Measurements from ENCODE around the gene NARF. TPM values are rescaled to one million over a fixed set of nuclear protein-coding genes. Genes with fewer than 3 reads are reported as not detected.
A peak's percentile ranks its signal among the peaks of the same experiment; 100 is the strongest.

NARF gene
- total RNA-seq, 3 donors from 2014 or later: 40.9 to 55.9 (median 45.9) TPM

DNA sequence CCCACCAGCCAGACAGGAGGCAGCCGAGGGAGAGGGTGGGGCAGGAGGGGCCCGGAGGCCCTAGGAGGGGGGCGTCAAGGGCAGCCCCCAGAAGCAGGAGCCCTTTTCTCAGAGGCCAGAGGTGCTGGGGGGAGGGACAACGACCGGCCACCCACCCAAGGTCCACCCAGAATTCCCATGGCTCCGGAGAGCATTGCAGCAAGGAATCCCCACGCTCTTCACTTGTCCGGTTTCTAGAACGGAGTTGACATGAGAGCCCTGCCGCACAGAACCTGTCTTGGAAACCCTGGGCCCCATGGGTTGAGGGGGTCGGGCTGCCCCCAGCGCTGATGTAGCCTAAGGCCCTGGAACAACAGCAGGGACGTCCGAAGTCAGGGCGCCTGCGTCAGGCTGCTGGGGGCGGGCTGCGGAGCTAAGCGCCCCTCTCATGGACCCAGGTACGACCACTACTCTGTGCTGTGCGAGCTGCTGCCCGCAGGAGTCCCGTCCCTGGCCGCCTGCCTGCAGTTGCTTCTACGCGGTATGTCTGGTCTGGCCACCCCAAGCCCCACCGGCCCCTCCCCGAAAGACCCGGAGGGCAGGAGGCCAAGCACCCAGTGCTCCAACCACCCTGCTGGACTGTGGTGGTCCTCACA lies 19.2 kb upstream of the NARF start:
- Mint-ChIP-seq H3K4me1 (ENCODE audit: low read depth) (peaks cover 6% of the 10 kb centered on the region), H3K27me3 (ENCODE audit: low read depth) (no peaks in the 10 kb centered on the region), H3K4me3 (no peak overlapping the region), H3K9me3 (no peaks in the 10 kb centered on the region), H3K36me3 (ENCODE audit: insufficient read depth) (peaks cover 4% of the 10 kb centered on the region)
- DNase-seq: no peak
- ATAC-seq: no peak

DNA sequence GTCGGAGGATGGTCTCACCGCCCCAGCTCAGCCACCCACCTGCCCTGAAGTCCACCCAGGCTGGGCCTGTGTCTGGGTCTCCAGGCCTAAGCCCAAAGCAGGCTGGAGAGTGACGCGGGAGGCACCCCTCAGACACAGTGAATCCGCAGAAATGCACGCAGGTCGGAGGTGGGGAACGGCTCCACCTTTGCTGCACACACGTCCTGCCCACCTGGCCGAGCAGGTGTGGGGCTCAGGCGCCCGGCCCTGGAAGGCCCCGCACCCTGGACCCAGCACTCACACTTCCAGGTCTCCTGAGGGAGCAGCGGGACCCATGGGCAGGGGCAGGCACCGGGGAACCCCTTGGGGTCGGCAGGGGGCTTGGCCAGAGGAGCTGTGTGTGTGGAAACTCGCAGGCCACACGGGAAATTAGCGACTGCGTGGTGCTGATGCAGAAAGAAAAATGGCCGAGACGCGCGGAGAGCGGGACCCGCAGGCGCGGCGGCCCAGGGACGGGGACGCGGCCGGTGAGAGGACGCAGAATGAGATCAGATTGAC lies 18.6 kb upstream of the NARF start:
- Mint-ChIP-seq H3K9me3 (no peaks in the 10 kb centered on the region), H3K36me3 (ENCODE audit: insufficient read depth) (peaks cover 4% of the 10 kb centered on the region), H3K4me3 (no peak overlapping the region), H3K4me1 (ENCODE audit: low read depth) (peaks cover 2% of the 10 kb centered on the region), H3K27me3 (ENCODE audit: low read depth) (no peaks in the 10 kb centered on the region)
- DNase-seq: no peak
- ATAC-seq: no peak

DNA sequence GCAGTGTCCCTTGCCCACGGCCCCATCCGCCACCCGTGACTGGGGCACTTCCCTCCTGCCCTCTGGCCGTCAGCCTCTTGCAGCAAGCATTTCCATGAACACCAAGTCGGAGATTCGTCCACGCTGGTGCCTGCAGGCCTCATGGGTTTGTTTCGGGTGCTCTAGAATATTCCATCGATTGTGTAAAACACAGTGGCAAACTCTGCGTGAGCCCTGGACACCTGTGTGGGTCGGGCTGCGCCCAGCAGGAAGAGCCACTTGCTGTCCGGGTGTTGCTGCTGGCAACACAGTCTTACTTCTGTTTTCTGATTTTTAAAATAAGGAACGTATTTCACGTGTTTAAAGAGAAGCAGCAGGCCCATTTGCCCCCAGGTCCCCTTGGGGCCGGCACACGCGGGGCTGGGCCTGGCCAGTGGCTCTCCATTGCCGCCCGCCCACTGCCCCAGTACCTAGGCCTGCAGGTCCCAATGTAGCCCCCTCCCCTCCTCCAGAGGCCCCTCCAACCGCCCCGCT lies 18.0 kb upstream of the NARF start:
- no peaks in the 10 kb centered on the region for H3K4me1 Mint-ChIP-seq (ENCODE audit: low read depth)
- no peak for ATAC-seq
- DNase-seq: no peak
- no peaks in the 10 kb centered on the region for H3K27me3 Mint-ChIP-seq (ENCODE audit: low read depth)
- peaks cover 4% of the 10 kb centered on the region for H3K36me3 Mint-ChIP-seq (ENCODE audit: insufficient read depth)
- no peak overlapping the region for H3K4me3 Mint-ChIP-seq
- H3K9me3 Mint-ChIP-seq: no peaks in the 10 kb centered on the region

DNA sequence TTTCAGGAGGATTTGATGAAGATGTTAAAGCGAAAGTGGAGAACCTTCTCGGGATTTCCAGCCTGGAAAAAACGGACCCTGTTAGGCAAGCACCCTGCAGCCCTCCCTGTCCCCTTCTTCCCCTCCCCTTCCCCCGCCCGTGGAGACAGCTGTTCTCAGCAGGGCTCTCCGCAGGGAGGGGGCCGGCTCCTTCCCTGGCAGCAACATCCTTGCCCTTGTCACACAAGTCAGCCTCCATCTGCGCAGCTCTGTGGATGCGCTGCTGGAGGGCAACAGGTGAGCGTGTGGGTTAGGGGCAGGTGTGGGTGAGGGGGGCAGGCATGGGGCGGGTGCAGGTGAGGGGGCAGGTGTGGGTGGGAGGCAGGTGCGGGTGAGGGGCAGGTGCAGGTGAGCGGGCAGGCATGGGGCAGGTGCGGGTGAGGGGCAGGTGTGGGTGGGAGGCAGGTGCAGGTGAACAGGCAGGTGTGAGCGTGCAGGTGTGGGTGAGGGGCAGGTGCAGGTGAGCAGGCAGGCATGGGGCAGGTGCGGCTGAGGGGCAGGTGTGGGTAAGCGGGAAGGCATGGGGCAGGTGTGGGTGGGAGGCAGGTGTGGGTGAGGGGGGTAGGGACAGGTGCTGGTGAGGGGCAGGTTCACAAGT lies 17.4 kb upstream of the NARF start:
- Mint-ChIP-seq H3K27me3 (ENCODE audit: low read depth) (no peaks in the 10 kb centered on the region), H3K9me3 (no peaks in the 10 kb centered on the region), H3K4me1 (ENCODE audit: low read depth) (peaks cover 3% of the 10 kb centered on the region), H3K4me3 (no peak overlapping the region), H3K36me3 (ENCODE audit: insufficient read depth) (peaks cover 4% of the 10 kb centered on the region)
- ATAC-seq (no peak), DNase-seq (no peak)

DNA sequence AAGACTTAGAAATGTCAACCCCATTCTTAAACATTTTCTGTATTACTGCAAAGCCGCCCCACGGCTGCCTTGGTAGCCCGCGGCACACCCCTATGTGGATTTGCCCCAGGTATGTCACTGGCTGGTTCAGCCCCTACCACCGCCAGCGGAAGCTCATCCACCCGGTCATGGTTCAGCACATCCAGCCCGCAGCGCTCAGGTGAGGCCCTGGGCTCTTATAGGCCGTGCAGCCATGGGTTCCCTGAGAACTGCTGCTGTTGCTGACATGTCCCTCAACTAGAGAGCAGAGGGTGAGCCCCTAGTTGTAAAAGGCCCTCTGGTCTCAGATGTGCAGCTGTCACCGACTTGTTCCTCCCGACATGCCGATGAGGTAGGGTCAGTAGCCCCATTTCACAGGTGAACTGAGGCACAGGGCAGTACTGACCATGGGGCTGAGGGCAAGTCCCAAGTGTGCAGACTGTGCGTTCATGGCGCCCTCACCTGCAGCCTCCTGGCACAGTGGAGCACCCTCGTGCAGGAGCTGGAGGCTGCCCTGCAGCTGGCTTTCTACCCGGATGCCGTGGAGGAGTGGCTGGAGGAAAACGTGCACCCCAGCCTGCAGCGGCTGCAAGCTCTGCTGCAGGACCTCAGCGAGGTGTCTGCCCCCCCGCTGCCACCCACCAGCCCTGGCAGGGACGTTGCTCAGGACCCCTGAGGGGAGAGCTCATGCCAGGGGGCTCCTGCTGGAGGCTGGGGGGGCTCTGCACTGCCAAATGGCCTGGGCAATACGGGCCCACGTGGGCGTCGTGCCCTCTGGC lies 16.7 kb upstream of the NARF start:
- Mint-ChIP-seq H3K9me3 (no peaks in the 10 kb centered on the region), H3K4me3 (no peak overlapping the region), H3K36me3 (ENCODE audit: insufficient read depth) (peaks cover 4% of the 10 kb centered on the region), H3K27me3 (ENCODE audit: low read depth) (no peaks in the 10 kb centered on the region), H3K4me1 (ENCODE audit: low read depth) (peaks cover 9% of the 10 kb centered on the region)
- DNase-seq (no peak), ATAC-seq (no peak)

DNA sequence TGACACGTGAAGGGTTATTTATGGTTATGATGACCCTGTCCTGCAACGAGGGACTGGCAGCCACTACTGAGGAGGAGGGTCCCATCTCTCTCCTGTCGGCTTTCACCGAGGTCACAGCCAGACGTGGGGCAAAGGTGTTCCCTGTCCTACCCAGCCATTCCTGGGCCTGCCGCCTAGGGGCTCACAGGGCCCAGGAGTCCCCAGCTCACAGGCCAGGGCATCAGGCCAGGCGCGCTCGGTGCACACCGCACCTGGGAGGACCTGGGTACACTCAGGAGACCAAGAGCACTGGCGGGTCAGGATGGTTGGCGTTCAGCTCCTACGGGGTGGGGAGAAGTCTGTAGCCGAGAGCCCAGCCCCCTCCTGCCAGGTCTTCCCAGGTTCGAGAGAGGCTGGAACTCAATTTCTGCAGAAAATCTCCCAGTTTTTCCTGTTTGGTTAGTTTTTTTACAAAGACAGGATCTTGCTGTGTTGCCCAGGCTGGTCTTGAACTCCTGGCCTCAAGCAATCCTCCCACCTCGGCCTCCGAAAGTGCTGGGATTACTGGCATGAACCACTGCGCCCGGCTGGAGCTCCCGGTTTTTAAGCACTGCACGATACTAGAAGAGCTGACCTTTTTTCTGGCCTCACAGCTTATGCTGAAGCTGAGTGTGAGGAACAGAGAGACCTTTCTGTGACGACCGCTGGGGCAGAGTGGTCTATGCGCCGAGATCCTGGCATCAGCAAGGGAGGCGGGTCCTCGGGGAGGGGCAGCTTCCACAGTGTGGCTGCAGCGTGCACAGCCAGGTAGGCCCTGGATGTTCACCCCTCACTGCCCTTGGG lies 15.7 kb upstream of the NARF start:
- Mint-ChIP-seq H3K36me3 (ENCODE audit: insufficient read depth) (peaks cover 4% of the 10 kb centered on the region), H3K4me3 (no peak overlapping the region), H3K9me3 (no peaks in the 10 kb centered on the region), H3K4me1 (ENCODE audit: low read depth) (peaks cover 14% of the 10 kb centered on the region), H3K27me3 (ENCODE audit: low read depth) (no peaks in the 10 kb centered on the region)
- ATAC-seq (no peak), DNase-seq (no peak)

DNA sequence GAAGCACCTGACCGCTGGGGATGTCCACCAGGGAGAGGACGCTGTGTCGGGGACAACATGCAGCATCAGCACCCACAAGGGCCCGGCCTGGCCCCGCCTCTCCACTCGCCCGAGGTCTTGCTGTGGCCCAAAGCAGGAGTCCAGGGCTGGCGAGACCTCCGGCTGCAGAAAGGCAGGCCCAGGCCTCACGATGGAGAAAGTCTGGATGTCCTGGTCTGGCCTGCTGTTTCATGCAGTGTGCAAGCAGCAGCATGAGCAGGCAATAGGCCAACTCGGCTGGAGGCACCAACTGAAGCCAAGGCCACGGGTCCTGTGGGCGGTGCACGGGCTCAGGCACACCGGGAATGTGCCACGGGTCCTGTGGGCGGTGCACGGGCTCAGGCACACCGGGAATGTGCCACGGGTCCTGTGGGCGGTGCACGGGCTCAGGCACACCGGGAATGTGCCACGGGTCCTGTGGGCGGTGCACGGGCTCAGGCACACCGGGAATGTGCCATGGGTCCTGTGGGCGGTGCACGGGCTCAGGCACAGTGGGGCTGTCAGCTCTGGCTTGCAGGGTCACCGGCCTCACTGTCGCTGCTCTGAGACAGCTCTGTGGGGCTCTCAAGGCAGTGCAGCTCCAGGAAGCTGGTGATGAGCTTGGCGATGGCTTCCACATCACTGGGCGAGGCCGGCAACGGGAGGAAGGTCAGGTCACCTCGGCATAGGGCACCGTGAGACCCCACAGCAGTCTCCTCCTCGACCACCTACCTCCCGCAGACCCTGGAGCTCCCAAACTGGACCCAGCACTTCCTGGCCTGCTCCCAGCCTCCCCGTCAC lies 14.9 kb upstream of the NARF start:
- DNase-seq (no peak), ATAC-seq (no peak)
- peaks cover 4% of the 10 kb centered on the region for H3K36me3 Mint-ChIP-seq (ENCODE audit: insufficient read depth)
- H3K9me3 Mint-ChIP-seq: no peaks in the 10 kb centered on the region
- no peak overlapping the region for H3K4me3 Mint-ChIP-seq
- peaks cover 16% of the 10 kb centered on the region for H3K4me1 Mint-ChIP-seq (ENCODE audit: low read depth)
- H3K27me3 Mint-ChIP-seq (ENCODE audit: low read depth): no peaks in the 10 kb centered on the region

DNA sequence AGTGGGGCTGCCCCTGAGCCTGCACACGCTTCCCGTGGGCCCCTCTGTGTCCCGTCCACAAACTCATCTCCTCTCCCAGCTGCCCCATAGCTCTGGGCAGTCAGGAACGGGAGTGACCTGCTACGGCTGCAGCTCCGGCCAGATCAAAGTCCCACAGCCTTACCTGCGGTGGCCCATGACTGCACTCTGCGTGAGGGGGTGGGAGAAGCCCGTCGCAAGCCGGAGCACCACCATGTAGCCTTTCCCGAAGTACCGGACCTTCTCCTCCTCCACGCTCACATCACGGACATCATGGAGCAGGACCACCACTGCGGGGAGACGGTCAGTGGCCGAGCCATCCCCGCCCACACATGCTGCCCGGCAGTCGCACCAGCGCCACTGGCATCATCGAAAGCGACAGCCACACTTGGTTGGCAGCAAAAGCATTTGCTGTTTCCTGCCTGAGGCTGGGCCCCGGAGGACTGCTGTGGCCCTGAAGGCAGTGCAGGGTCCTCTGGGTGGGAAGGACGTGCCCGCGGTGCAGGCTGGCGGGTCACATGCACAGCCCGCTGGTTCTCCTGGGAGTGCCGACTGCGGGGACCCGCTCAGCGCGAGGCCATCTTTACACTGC lies 14.2 kb upstream of the NARF start:
- no peak for ATAC-seq
- DNase-seq: no peak
- H3K9me3 Mint-ChIP-seq: no peaks in the 10 kb centered on the region
- H3K27me3 Mint-ChIP-seq (ENCODE audit: low read depth): no peaks in the 10 kb centered on the region
- H3K4me1 Mint-ChIP-seq (ENCODE audit: low read depth): peaks cover 19% of the 10 kb centered on the region
- peaks cover 4% of the 10 kb centered on the region for H3K36me3 Mint-ChIP-seq (ENCODE audit: insufficient read depth)
- no peak overlapping the region for H3K4me3 Mint-ChIP-seq

DNA sequence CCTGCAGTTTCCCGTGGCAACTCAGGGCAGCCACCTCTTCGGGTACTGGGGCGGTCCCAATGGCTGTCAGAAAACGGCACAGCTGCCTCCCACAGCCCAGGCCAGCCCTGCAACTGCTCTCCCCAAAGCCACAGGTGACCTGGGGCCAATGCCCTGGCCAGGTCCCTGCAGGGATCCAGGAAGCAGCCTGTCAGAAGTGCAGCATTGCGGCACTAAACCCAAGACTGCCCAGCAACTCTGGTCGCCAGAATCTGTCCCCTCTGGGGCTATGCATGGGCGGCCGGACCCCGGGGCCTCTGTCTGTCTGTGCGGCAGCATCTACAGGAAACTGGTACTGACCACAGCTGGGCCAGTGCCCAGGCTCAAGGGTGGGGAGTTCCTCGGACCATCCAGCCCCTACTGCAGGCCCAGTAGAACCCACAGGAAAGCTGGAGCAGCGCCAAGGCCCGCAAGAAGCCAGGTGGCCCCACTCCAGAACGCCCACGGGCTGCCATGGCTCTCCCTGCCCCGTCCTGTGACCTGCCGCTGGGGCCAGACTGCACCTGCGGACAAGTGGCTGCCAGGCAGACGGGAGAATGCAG lies 13.5 kb upstream of the NARF start:
- Mint-ChIP-seq H3K36me3 (ENCODE audit: insufficient read depth) (peaks cover 4% of the 10 kb centered on the region), H3K27me3 (ENCODE audit: low read depth) (no peaks in the 10 kb centered on the region)
- DNase-seq: no peak

DNA sequence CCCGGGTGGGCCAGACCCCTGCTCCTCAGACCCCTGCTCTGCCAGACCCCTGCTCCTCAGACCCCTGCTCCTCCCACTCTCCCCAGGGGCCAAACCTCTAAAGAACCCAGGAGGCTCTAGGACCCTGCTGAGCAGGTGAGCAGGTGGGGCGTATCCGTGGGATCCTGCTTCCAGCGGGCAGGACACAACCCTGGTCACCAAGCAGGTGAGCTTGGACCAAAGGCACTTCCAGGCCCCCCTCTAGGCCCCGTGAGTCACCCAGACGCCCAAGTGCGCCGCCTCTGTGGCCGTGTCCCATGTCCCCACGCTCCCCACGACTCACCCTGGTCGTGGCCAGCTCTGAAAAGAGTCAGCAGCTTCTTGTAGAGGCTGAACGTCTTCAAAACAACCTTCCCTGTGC lies 13.0 kb upstream of the NARF start:
- H3K9me3 Mint-ChIP-seq: no peaks in the 10 kb centered on the region
- no peaks in the 10 kb centered on the region for H3K27me3 Mint-ChIP-seq (ENCODE audit: low read depth)
- H3K36me3 Mint-ChIP-seq (ENCODE audit: insufficient read depth): peaks cover 4% of the 10 kb centered on the region
- peaks cover 24% of the 10 kb centered on the region for H3K4me1 Mint-ChIP-seq (ENCODE audit: low read depth)
- ATAC-seq (no peak), DNase-seq (no peak)
- no peak overlapping the region for H3K4me3 Mint-ChIP-seq

More for the DNA sequence above, 13.5 kb upstream of the NARF start:
- Mint-ChIP-seq H3K9me3 (no peaks in the 10 kb centered on the region), H3K4me1 (ENCODE audit: low read depth) (peaks cover 24% of the 10 kb centered on the region), H3K4me3 (no peak overlapping the region)
- no peak for ATAC-seq

DNA sequence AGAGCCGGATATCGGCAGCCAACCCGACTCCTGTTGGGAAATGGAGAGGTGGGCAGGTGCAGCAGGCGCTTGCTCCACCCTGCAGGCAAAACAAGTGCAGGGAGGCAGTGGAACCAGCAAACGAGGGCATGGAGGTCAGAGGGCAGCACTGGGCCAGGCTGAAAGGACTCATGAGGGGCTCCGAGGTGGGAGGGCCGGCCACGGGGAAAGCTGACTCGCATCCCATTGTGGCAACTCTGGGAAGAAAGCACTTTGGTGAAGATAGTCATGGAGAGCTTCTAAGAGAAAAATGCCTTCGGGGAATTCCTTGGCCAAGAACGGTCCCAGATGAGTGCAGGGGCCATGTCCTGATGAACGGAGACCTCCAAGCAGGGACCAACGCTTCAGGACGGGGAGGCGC lies 12.4 kb upstream of the NARF start:
- Mint-ChIP-seq H3K9me3 (no peaks in the 10 kb centered on the region), H3K4me3 (no peak overlapping the region), H3K27me3 (ENCODE audit: low read depth) (no peaks in the 10 kb centered on the region), H3K36me3 (ENCODE audit: insufficient read depth) (peaks cover 4% of the 10 kb centered on the region), H3K4me1 (ENCODE audit: low read depth) (peaks cover 28% of the 10 kb centered on the region)
- no peak for DNase-seq
- no peak for ATAC-seq

DNA sequence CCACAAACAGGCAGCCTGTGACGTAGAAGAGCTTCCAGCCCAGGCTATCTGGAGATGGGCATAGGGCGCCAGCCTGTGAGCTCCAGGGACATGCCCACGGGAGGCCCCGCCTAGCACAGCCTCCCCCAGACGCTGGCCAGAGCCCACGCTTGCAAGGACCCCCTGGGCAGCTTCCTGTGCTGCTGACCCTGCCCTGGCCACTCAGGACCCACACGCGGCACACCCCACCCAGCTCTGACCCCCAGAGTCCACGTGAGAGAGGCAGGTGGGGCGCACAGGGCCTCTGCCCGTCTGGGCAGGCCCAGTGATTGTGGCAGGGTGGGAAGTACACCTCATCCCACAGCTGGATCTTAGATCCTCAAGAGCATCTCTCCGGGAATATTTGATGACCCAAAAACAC lies 11.9 kb upstream of the NARF start:
- peaks cover 33% of the 10 kb centered on the region for H3K4me1 Mint-ChIP-seq (ENCODE audit: low read depth)
- H3K27me3 Mint-ChIP-seq (ENCODE audit: low read depth): no peaks in the 10 kb centered on the region
- no peak for ATAC-seq
- no peak for DNase-seq
- H3K4me3 Mint-ChIP-seq: no peak overlapping the region
- no peaks in the 10 kb centered on the region for H3K9me3 Mint-ChIP-seq
- peaks cover 4% of the 10 kb centered on the region for H3K36me3 Mint-ChIP-seq (ENCODE audit: insufficient read depth)

DNA sequence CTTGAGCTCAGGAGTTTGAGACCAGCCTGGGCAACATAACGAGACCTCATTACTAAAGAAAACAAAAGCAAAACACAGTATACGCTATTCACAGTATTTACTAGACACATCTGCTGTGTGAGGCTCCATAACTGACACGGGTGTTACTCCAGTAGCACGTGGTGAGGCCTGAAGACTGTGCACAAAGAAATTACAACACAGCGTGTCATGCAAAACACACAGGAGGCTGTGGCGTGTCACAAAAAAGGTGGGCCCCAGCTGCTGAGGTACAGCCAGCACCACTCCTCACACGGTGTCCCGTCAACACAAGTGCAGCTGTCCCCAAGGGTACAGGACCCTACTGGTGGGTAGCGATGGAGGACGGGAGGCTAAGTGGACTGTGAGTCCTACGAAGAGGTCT lies 10.7 kb upstream of the NARF start:
- H3K27me3 Mint-ChIP-seq (ENCODE audit: low read depth): no peaks in the 10 kb centered on the region
- no peaks in the 10 kb centered on the region for H3K9me3 Mint-ChIP-seq
- ATAC-seq: no peak
- H3K36me3 Mint-ChIP-seq (ENCODE audit: insufficient read depth): peaks cover 4% of the 10 kb centered on the region
- peaks cover 42% of the 10 kb centered on the region for H3K4me1 Mint-ChIP-seq (ENCODE audit: low read depth)
- DNase-seq: no peak
- peak overlapping the region; percentile 46 for H3K4me3 Mint-ChIP-seq
